Measurements from ENCODE around the gene ADGRA3. TPM values are rescaled to one million over a fixed set of nuclear protein-coding genes. Genes with fewer than 3 reads are reported as not detected.

ADGRA3 gene
- total RNA-seq, 2 donors from 2014 or later: 51.8 to 54.9 TPM

GRCh38 chr4:22553560-22553959 lies 37.7 kb upstream of the ADGRA3 start:
- H3K4me1 ChIP-seq (ENCODE audit: control insufficient read depth, insufficient read depth, low read length): no peaks in the 10 kb centered on the region
- no peaks in the 10 kb centered on the region for H3K27me3 ChIP-seq (ENCODE audit: control insufficient read depth, insufficient read depth, low read length, poor library complexity, severe bottlenecking)
- no peak overlapping the region for H3K4me3 Mint-ChIP-seq
- no peak for TF ChIP-seq CTCF (conservative IDR thresholded peaks at IDR 0.05)
- no peak for DNase-seq
- no peaks in the 10 kb centered on the region for H3K27me3 Mint-ChIP-seq (ENCODE audit: insufficient read depth)
- H3K4me1 Mint-ChIP-seq: no peaks in the 10 kb centered on the region
- WGBS, 2 experiments (ENCODE audit: insufficient coverage in 1 of 2, insufficient read length in 1 of 2): 80 to 100% methylated on average over 1 to 3 of the region's 3 CpGs
- H3K4me3 ChIP-seq (ENCODE audit: low read length): no peak overlapping the region
- H3K9me3 Mint-ChIP-seq: no peaks in the 10 kb centered on the region
- no peaks in the 10 kb centered on the region for H3K36me3 Mint-ChIP-seq (ENCODE audit: low read depth)
- H3K27ac Mint-ChIP-seq: no peak overlapping the region
- H3K27ac ChIP-seq (ENCODE audit: low read depth, low read length): no peak overlapping the region
- no peaks in the 10 kb centered on the region for H3K36me3 ChIP-seq (ENCODE audit: control insufficient read depth, insufficient read depth, low read length)
- H3K9me3 ChIP-seq (ENCODE audit: control insufficient read depth, low read length): no peaks in the 10 kb centered on the region
- H3K9ac ChIP-seq (ENCODE audit: extremely low read depth, low read length, poor library complexity, severe bottlenecking): no peak overlapping the region

- no peaks in the 10 kb centered on the region for H3K27me3 Mint-ChIP-seq (ENCODE audit: insufficient read depth)
- no peaks in the 10 kb centered on the region for H3K36me3 ChIP-seq (ENCODE audit: control insufficient read depth, insufficient read depth, low read length)
- no peaks in the 10 kb centered on the region for H3K4me1 Mint-ChIP-seq
- no peak overlapping the region for H3K4me3 ChIP-seq (ENCODE audit: low read length)
- TF ChIP-seq CTCF (conservative IDR thresholded peaks at IDR 0.05): peak; percentile 44
- H3K9me3 Mint-ChIP-seq: no peaks in the 10 kb centered on the region
- H3K27me3 ChIP-seq (ENCODE audit: control insufficient read depth, insufficient read depth, low read length, poor library complexity, severe bottlenecking): no peaks in the 10 kb centered on the region
- no peaks in the 10 kb centered on the region for H3K9me3 ChIP-seq (ENCODE audit: control insufficient read depth, low read length)
- H3K4me1 ChIP-seq (ENCODE audit: control insufficient read depth, insufficient read depth, low read length): no peaks in the 10 kb centered on the region
- no peak for DNase-seq
- no peak overlapping the region for H3K4me3 Mint-ChIP-seq
- no peak overlapping the region for H3K9ac ChIP-seq (ENCODE audit: extremely low read depth, low read length, poor library complexity, severe bottlenecking)
- H3K36me3 Mint-ChIP-seq (ENCODE audit: low read depth): no peaks in the 10 kb centered on the region
- no peak overlapping the region for H3K27ac ChIP-seq (ENCODE audit: low read depth, low read length)
- H3K27ac Mint-ChIP-seq: no peak overlapping the region
- WGBS, 2 experiments (ENCODE audit: insufficient coverage in 1 of 2, insufficient read length in 1 of 2): 70 to 100% methylated on average over 1 to 3 of the region's 3 CpGs
These were observed 36.9 kb upstream of the ADGRA3 start for GRCh38 chr4:22552812-22553211.

- no peaks in the 10 kb centered on the region for H3K27me3 Mint-ChIP-seq (ENCODE audit: insufficient read depth)
- TF ChIP-seq CTCF (conservative IDR thresholded peaks at IDR 0.05): no peak
- Histone ChIP-seq H3K27me3 (ENCODE audit: control insufficient read depth, insufficient read depth, low read length, poor library complexity, severe bottlenecking) (no peaks in the 10 kb centered on the region), H3K4me3 (ENCODE audit: low read length) (no peak overlapping the region), H3K27ac (ENCODE audit: low read depth, low read length) (no peak overlapping the region), H3K36me3 (ENCODE audit: control insufficient read depth, insufficient read depth, low read length) (no peaks in the 10 kb centered on the region), H3K4me1 (ENCODE audit: control insufficient read depth, insufficient read depth, low read length) (no peaks in the 10 kb centered on the region), H3K9me3 (ENCODE audit: control insufficient read depth, low read length) (peaks cover 7% of the 10 kb centered on the region), H3K9ac (ENCODE audit: extremely low read depth, low read length, poor library complexity, severe bottlenecking) (no peak overlapping the region)
- peaks cover 8% of the 10 kb centered on the region for H3K9me3 Mint-ChIP-seq
- H3K36me3 Mint-ChIP-seq (ENCODE audit: low read depth): peaks cover under 1% of the 10 kb centered on the region
- H3K4me3 Mint-ChIP-seq: no peak overlapping the region
- H3K27ac Mint-ChIP-seq: no peak overlapping the region
- no peaks in the 10 kb centered on the region for H3K4me1 Mint-ChIP-seq
- DNase-seq: no peak
- WGBS, 2 experiments (ENCODE audit: insufficient coverage in 1 of 2, insufficient read length in 1 of 2): 78 to 88% methylated on average over 1 of the region's 1 CpG
These were observed 35.7 kb upstream of the ADGRA3 start for GRCh38 chr4:22551550-22551949.
